Measurements from ENCODE around the gene LZTFL1.

Gene LZTFL1

DNA sequence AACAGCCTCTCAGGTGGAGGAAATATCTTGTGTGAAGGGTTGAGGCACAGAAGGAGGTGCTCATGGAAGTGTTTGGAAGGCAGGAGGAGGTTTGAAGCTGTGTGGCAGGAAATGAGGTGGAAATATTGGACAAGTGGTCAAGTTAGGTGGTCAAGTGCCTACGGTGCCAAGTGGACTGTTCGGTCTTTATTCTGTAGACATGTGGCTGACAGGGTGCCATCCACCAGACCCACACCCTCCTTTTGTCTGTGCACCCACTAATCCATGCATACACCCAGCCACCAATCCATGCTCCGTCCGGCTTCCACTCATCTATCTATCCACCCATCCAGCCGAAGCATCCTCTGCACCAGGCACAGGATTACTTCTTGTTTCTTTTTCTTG, 47.8 kb downstream of the LZTFL1 start:
- Histone ChIP-seq H3K27me3 (ENCODE audit: low read length) (no peaks in the 10 kb centered on the region), H3K9me2 (replicated peaks; ENCODE audit: insufficient read depth, low read length) (no peaks in the 10 kb centered on the region), H3K9me3 (ENCODE audit: insufficient read depth, low read length) (no peaks in the 10 kb centered on the region), H3K79me2 (ENCODE audit: insufficient read depth, low read length) (no peaks in the 10 kb centered on the region), H2AFZ (ENCODE audit: low read depth, low read length, severe bottlenecking) (no peak overlapping the region), H3K36me3 (ENCODE audit: low read length) (no peaks in the 10 kb centered on the region), H3K9ac (ENCODE audit: low read length) (no peak overlapping the region), H3K4me2 (ENCODE audit: low read depth, low read length, poor library complexity, severe bottlenecking) (no peak overlapping the region), H3F3A (ENCODE audit: insufficient read depth) (no peaks in the 10 kb centered on the region), H3K4me3 (ENCODE audit: insufficient read depth, low read length, poor library complexity, severe bottlenecking) (no peak overlapping the region), H4K20me1 (ENCODE audit: low read depth, low read length) (no peaks in the 10 kb centered on the region), H3K27ac (ENCODE audit: low read depth, low read length) (no peak overlapping the region)
- TF ChIP-seq CTCF (IDR thresholded peaks at IDR 0.05; ENCODE audit: insufficient read depth, low read length, poor library complexity, severe bottlenecking), result no peak
- no peak for TF ChIP-seq EZH2phosphoT487 (conservative IDR thresholded peaks at IDR 0.05; ENCODE audit: low read length)

DNA sequence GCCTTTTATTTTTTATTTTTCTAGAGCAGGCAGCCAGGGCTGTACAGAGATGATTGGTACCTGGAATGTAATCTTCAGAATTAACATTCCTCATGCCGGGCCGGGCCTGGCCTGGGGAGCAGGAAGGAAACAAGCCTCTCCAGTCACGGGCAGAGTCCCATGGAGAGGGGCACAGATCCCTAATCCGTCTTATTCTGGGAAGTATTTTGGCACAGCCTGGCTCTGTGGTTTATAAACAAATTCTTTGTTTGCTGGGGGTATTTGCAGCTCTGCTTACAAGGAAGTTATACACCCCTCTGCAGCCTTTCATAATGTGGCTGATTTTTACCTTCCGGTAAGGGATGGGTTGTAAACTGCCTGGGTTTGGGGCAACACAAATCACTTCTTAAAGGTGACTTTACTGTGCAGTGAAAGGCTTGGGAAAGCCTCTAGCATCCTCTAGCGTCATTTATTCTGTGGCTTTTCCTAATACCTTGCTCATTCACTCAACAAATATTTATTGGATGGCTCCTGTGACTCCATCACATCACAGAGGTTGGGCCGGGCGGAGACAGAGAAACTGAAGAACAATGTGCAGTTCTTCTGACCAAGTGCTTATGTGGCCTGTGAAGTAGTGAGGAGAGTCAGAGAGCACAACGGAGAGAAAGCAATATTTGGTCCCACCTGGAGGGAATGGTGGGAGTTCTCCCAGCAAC, 48.3 kb downstream of the LZTFL1 start:
- Histone ChIP-seq H3K9ac (ENCODE audit: low read length) (no peak overlapping the region), H3K4me2 (ENCODE audit: low read depth, low read length, poor library complexity, severe bottlenecking) (no peak overlapping the region), H2AFZ (ENCODE audit: low read depth, low read length, severe bottlenecking) (no peak overlapping the region), H4K20me1 (ENCODE audit: low read depth, low read length) (no peaks in the 10 kb centered on the region), H3K9me3 (ENCODE audit: insufficient read depth, low read length) (no peaks in the 10 kb centered on the region), H3K36me3 (ENCODE audit: low read length) (no peaks in the 10 kb centered on the region), H3K27ac (ENCODE audit: low read depth, low read length) (no peak overlapping the region), H3K79me2 (ENCODE audit: insufficient read depth, low read length) (no peaks in the 10 kb centered on the region), H3K9me2 (replicated peaks; ENCODE audit: insufficient read depth, low read length) (no peaks in the 10 kb centered on the region), H3K27me3 (ENCODE audit: low read length) (no peaks in the 10 kb centered on the region), H3F3A (ENCODE audit: insufficient read depth) (no peaks in the 10 kb centered on the region), H3K4me3 (ENCODE audit: insufficient read depth, low read length, poor library complexity, severe bottlenecking) (no peak overlapping the region)
- TF ChIP-seq EZH2phosphoT487 (conservative IDR thresholded peaks at IDR 0.05; ENCODE audit: low read length) (no peak), CTCF (IDR thresholded peaks at IDR 0.05; ENCODE audit: insufficient read depth, low read length, poor library complexity, severe bottlenecking) (no peak)

DNA sequence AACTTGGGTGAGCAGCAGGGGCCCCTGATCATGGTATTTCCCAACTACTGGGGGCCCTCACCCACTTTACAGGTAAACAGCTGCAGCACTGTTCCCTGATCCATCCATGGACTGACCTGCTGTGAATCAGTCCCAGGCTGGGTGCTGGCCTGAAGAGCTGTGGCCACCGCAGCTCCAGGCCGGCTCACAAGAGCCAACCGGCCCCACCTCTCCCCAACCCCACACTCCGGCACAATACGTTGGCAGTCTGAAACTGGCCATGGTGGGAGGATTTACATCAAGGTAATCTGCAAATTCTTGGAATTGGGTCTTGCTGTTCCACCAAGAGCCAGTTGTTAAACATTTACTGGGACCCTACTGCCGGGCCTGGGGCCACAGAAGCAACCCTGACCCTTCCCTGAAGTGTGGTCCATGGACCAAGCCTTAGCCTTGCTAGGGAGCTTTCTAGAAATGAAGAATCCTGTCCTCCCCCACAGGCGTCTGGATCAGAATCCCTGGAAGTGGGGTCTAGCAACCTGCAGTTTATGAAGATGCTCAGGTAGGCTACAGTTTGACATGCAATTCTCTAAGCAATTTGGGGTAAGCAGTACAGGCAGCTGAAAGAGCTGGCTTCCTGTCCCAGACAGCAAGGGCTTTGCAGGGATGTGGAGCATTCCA, 49.3 kb downstream of the LZTFL1 start:
- no peak overlapping the region for H3K27ac ChIP-seq (ENCODE audit: low read depth, low read length)
- no peaks in the 10 kb centered on the region for H3K79me2 ChIP-seq (ENCODE audit: insufficient read depth, low read length)
- H3K36me3 ChIP-seq (ENCODE audit: low read length), result no peaks in the 10 kb centered on the region
- no peak overlapping the region for H2AFZ ChIP-seq (ENCODE audit: low read depth, low read length, severe bottlenecking)
- no peaks in the 10 kb centered on the region for H3K9me3 ChIP-seq (ENCODE audit: insufficient read depth, low read length)
- H3K27me3 ChIP-seq (ENCODE audit: low read length), result no peaks in the 10 kb centered on the region
- TF ChIP-seq CTCF (IDR thresholded peaks at IDR 0.05; ENCODE audit: insufficient read depth, low read length, poor library complexity, severe bottlenecking) (no peak), EZH2phosphoT487 (conservative IDR thresholded peaks at IDR 0.05; ENCODE audit: low read length) (no peak)
- no peaks in the 10 kb centered on the region for H3K9me2 ChIP-seq (replicated peaks; ENCODE audit: insufficient read depth, low read length)
- no peak overlapping the region for H3K9ac ChIP-seq (ENCODE audit: low read length)
- H4K20me1 ChIP-seq (ENCODE audit: low read depth, low read length), result no peaks in the 10 kb centered on the region
- no peak overlapping the region for H3K4me2 ChIP-seq (ENCODE audit: low read depth, low read length, poor library complexity, severe bottlenecking)
- H3K4me3 ChIP-seq (ENCODE audit: insufficient read depth, low read length, poor library complexity, severe bottlenecking), result no peak overlapping the region
- H3F3A ChIP-seq (ENCODE audit: insufficient read depth), result no peaks in the 10 kb centered on the region

Measured in SU-DHL-6 (cell line).